Stimulated activated CD8-positive, alpha-beta memory T cell treated with anti-CD3 and anti-CD28 coated beads, Interleukin-15, amount 100 ng/mL, for 48 hours (primary cell): Measurements from ENCODE around the gene MMP2.

Experiments used
- DNase-seq, 2 donors: peaks; one replicate each; pipeline ENCODE4 v3.0.0-alpha.2; 2020; ENCODE audit warnings: low read depth in 2 of 2

MMP2 gene

DNA sequence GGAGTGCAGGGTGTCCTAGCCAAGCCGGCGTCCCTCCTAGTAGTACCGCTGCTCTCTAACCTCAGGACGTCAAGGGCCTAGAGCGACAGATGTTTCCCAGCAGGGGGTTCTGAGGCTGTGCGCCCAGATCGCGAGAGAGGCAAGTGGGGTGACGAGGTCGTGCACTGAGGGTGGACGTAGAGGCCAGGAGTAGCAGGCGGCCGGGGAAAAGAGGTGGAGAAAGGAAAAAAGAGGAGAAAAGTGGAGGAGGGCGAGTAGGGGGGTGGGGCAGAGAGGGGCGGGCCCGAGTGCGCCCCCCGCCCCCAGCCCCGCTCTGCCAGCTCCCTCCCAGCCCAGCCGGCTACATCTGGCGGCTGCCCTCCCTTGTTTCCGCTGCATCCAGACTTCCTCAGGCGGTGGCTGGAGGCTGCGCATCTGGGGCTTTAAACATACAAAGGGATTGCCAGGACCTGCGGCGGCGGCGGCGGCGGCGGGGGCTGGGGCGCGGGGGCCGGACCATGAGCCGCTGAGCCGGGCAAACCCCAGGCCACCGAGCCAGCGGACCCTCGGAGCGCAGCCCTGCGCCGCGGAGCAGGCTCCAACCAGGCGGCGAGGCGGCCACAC lies at the start of gene MMP2:
TSS of gene MMP2 (plus strand) at position 372 of the 603 bp plus-strand sequence. CDS start 282 bp downstream, outside the sequence.
- no peak for DNase-seq

DNA sequence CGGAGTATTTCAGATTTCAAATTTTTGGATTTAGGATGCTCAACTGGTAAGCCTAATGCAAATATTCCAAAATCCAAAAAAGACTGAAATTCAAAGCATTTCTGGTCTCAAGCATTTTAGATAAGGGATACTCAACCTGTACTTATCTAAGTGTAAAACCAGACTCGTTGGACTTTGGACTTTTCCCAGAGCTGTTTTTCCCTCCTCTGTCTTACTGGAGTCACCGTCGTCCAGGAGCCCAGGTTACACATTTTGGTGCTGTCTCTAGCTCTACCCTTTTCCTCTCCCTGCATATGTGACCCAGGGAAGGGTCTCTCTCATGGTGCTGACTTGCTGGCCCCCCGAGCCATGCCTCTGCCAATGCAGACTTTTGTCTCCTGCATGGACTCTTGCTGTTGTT lies 46.0 kb upstream of the MMP2 start:
- no peak for DNase-seq

DNA sequence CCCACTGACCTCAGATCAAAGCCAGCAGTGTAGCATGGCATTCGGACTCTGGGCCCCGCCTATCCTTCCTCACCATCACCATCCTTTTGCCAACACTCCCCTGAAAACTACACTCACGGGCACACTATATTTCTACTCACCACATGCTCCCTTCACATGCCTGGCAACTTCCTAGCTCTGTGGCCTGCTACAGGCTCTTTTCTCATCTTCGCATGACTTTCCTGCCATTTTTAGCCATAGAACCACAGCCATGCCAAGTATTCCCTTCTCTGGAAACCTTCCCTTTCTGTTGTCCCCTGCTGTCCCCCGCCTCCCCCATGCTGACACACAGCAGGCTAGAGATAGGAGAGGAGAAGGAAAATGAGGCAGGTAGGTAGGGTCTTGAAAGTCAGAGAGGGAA lies 45.5 kb upstream of the MMP2 start:
- no peak for DNase-seq

DNA sequence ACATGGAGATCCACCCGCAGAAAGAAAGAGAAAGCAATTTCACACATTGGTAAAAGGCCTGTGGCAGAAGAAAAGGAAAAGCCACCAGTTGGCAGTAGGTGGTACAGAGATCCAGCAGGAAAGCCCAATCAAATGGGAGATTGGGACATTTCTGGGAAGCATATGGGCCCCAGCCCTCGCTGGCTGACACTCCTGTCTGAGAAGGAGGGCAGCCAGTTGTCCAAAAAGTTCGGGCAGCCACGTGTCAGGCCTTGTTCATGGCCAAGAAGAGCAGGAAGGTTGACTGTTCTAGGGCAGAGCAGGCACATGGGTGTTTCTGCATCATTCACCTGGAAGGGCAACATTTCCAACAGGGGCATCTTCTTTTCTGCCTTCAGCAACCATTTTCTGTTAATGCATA lies 45.0 kb upstream of the MMP2 start:
- DNase-seq = no peak

DNA sequence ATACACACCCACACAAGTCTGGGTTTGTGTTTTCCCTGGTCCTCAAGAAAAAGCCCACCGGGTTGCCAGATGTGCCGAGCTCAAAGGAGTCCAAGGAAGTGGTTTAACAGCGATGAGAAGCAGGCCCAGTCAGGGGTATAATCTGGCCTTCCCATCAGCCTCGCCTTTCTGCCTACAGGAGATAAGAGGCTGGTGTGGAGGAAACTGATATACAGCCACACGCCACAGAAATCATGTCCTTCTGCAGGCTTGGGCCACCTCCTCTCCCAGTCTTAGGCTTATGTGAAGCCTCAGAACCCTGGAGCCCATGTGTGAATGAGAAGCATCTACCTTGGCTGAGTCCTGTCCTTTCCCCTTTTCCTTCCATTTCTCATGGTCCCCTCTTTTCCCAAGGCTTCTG lies 43.6 kb upstream of the MMP2 start:
- no peak for DNase-seq

DNA sequence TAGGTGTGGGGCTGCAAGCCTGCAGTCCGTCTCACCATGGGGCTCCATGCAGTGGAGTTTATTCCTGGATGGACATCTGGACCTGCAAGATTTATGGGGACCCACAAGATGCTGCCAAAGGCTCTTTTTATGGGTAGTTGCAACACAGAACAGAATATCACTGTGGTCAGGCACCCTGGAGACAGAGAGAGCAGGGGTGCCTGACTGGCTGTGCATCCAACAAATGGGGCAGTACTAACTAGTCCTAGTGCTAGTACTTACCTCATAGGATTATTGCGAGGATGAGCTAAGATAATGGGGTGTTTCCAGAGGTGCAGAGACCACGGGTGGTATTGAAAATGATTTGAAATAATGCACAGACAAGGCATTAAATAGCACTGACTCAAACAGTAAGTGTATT lies 42.4 kb upstream of the MMP2 start:
- DNase-seq = no peak

DNA sequence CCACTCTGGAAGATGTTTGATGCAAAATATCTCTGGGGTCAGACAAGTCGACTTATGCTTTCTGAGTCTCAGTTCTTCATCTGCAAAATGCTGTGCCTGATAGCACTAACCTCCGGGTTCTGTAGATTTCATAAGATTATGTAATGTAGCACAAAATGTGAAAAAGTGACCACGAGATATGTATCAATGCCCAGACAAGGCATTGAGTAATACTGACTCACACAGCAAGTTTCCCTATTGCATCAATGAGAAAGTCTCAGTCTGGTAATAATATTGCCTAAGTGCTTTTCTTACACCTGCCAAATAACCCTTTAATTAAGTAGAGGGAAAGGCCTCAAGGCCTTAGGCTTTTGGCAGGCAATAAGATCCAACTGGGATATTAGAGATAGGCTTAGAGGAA lies 41.4 kb upstream of the MMP2 start:
- DNase-seq = no peak

DNA sequence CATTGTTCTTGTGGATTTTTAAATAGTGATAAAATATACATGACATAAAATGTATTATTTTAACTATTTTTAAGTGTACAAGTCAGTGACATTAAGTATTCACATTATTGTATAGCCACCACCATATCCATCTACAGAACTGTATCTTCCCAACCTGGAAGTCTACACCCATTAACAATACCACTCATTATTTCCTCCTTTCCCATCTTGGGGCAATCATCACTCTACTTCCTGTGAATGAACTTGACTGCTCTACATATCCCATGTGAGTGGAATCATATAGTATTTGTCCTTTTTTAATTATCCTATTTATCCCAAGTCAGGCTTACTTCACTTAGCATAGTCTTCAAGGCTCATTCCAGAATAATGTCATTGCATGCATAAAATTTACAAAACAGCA lies 40.7 kb upstream of the MMP2 start:
- no peak for DNase-seq

DNA sequence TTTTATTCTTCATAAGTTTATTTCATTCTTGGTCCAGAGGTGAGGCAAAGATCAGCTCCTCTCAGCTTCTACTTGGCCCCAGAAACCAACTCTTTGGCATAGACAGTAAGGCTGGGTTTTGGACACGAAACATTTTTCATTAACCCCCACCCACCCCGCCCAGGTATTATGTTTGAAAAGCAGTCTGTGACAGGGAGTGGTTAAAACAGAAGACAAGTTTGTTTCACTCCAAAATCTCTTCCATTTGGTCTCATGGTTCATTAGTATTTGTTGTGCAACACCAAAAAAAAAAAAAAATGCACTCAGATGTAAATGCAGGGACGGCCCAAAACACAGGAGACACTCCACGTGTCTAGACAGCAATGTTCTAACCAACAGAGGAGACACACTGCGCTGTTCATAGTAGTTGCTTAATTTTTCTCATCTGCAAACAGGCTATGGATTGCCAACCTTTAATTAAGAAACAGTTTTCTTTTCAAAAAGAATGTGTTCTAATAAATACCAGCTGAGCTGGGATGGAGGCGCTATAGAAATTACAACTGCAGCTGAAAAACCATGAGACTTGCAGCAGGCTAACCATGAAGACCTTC lies 39.8 kb upstream of the MMP2 start:
- no peak for DNase-seq

DNA sequence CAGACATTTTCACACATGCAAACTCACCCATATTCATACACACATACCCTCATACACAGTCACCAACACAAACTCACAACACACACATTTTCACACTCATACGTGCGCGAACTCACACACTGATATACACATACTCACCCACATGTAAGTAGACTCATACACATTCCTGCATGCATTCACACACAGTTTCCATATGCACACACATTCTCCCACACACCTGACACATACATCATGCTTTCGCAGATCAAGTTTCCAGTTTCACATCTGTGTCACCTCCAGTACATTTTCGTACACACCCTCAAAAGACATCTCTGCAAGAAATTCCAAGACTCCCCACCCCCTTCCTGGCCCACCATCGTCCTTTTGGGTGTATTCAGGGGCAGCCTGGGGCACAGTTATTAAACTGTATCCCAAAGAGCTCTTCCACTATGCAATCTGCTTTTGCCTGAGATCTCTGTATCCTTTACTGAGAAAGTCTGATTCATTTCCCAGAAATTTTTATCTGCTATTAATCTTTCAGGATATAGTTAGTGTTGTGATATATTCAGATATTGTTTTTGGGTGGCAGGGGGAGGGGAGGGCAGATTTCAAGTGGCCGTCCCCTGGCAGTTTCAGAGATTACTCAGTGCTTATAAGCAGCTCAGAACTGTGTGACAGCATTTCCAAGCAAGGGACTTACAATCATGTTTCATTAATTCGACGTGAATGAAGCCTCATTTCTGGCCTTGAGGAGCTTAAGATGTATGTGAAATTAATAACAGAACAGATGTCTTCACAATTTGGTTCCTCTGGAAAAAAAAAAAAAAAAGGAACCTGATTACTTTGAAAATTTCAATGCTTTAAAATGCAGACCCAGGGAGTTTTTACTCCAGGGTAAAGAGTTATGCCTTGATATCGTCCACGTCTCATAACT lies 35.3 kb upstream of the MMP2 start:
- no peak for DNase-seq

DNA sequence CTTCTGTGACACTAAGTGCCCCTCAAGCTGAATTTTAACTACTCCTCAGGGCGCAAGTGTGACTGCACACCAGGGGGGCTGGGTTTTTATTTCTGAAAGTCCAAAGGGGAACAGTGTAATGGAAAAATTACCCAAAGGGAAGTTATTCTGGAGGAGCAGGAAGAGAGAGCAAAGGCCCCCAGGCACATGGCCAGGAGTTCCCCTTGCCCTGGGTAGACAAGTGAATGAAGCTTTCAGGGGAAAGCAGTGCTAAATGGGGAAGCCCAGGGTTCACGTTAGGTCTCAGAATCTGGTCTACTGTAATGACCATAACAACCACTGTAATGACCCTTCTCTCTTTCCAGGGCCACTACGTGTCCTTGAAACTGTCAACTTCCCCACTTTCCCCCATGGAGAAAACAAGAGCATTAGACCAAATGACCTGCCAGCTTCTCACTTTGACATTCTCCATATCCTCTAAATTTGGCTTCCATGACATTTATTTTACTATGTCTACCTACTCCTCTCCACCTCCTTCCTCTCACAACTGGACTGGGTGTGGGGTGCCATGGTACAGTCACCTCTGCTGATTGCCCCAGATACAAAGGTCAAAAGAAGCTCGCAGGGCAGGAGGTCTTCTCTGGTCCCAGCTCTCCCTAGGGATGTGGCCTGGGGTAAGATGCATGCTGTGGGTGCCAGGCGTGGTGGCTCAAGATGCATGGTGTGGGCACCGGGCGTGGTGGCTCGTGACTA lies 34.1 kb upstream of the MMP2 start:
- no peak for DNase-seq

DNA sequence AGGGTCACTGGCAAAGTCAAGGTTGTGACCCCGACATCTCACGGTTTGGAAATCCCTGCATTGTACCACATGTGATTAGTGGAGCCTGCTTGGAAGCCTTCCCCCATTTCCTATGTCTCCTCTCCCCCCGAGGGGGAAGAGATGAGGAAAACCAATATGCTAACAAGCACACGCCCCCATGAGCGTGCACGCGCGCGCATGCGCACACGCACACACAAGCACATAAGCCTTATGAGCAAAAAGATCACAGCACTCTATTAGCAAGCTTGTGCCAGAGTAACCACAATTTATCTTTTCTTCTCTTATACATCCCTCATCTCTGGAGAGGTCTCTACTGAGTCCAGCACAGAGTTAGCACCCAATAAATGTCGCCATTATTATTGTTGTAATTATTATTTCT lies 31.8 kb upstream of the MMP2 start:
- no peak for DNase-seq

DNA sequence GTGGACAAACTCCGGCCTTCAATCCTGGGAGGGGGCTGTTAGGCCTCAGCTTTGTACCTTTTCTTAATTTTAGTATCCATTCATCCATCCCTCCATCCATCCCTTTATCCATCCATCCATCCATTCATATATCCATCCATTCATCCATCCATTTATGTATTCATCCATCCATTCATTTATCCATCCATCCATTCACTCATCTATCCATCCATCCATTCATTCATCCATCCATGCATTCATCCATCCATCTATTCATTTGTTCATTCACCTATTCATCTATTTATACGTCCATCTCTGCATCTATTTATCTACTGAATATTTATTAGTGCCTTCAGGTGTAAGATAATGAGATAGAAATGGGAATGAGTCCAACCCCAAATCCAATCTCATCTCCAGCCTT lies 26.0 kb upstream of the MMP2 start:
- no peak for DNase-seq

DNA sequence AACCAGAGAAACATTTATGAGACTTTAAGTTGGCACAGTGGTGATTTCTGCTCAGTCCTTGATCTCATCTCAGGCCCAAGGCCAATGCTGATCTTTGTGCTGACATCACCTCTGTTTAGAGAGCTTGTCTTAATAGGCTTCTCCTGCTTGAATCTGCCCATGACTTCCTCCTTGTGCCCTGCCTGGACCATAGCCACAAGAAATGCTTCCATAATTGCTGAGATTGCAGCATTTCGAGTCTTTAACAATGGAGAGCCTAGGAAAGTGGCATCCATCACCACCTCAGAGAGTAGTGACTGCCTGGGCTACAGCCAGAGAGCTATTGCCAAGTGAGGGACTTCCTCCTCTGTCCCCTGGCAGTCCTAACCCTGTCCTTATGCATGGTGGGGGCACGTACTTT lies 25.1 kb upstream of the MMP2 start:
- no peak for DNase-seq

DNA sequence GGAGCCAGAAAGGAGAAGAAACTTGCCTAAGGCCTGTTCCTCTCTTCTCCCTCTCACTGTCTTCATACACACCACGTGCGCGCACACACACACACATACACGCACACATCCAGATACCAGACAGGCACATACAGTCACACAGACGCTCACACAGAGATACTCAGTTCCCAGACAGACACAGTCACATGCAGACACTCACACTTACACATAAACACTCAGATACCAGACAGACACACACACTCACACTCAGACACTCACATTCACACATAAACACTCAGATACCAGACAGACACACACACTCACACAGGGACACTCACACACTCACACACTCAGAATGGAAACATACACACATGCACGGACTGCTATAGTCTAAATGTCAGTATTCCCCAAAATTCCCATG lies 24.1 kb upstream of the MMP2 start:
- DNase-seq = no peak

DNA sequence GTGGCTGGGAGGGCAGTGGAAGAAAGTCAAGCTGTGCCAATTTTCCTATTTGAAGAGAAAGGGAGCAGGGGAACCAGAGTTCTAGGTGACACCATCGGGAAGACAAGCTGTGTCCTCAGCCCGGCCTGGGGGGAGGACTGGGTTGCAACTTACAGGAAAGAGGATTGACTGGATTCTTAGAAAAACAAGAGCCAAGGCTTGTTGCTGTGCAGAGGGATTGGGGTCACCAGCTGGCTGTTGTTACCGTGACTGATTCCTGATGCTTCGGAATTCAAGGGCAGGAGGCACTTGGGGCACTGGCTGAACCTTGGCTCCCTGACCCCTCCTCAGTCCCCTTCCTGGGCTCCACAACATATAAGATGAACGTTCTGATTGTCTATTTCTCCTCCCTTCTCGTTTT lies 16.8 kb upstream of the MMP2 start:
- no peak for DNase-seq

DNA sequence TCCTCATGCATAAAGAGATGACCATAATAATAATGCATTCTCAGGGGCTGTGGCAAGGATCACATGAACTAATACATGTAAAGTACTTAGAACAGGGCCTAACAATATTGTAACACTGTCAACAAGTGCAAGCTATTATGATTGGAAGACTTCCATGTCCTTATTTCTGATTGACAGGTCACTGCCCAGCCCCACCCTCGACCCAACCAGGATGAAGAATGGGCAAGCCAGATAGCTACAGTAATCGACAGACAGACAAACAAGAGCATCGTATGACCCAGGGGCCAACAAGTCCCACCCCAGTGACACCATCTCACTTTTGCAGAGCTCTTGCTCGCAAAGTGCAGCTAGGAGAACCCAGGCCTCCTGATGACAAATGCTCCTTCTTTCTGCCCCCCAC lies 14.6 kb upstream of the MMP2 start:
- no peak for DNase-seq

DNA sequence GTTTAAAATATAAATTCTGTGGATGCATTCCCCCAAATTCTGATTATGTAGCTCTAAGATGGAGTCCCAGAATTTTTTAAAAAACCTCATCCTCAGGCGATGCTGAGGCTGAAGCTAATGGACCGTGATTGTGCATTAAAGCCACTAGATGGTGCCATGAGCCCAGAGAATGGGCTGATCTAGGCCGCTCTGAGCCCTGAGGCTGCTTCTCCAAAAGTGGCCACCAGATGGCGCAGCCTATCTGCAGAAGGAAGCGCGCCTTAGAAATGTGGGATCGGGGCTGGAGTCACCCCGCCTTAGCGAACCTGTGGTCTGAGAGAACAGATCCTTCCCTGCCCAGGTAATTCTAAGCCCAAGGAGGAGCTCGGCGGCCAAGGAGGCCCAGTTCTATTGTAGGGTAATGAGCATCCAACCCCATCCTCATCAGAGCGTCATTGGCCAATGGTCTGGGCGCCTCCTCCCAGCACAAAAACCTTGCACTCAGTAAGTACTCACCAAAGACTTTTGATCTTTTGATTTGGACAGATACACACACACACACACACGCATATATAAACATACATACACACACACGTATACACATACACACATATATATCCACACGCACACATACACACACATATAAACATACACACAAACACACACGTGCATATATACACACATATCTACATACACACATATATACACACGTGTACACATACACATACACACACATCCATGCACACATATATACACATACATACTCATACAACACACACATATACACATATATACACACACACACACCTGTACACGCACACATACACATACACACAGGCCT lies 13.7 kb upstream of the MMP2 start:
- peak; percentile 51 to 58 for DNase-seq

DNA sequence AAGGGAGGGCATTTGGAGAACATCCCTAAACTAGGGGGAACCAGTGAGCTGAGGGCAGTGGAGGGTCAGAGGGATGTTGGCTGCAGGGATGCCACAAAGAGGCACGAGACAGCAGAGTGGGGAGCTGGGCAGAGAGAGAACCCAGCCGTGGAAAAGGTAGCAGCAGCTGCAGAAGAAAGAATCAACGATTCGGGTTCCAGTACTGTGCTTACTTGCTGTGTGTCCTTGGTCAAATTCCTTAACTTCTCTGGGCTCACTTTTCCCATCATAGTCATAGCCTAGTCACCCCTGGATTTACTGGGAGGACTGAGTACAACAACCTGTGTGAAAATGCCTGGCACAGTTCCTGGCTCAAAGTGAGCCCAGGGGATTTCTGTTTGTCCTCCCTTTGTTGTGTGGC lies 12.8 kb upstream of the MMP2 start:
- no peak for DNase-seq

DNA sequence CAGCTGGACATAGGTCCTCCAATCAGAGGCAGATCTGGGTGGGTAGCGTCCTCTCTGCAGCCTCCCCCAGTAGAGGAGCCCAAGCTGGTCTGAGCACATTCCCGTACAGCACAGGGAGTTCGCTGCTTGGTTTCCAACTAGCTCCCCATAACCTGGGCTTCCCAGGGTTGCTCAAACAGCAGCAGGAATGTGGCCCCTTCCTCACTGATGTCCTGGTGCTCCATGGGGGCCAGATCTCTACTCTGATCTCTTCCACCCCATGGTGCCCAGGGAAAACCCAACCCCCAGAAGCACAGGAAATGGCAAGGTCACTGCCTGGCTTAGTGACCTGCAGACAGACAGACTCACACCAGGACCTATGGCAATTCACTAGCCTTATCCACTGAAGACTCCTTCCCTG lies 11.1 kb upstream of the MMP2 start:
- no peak for DNase-seq

DNA sequence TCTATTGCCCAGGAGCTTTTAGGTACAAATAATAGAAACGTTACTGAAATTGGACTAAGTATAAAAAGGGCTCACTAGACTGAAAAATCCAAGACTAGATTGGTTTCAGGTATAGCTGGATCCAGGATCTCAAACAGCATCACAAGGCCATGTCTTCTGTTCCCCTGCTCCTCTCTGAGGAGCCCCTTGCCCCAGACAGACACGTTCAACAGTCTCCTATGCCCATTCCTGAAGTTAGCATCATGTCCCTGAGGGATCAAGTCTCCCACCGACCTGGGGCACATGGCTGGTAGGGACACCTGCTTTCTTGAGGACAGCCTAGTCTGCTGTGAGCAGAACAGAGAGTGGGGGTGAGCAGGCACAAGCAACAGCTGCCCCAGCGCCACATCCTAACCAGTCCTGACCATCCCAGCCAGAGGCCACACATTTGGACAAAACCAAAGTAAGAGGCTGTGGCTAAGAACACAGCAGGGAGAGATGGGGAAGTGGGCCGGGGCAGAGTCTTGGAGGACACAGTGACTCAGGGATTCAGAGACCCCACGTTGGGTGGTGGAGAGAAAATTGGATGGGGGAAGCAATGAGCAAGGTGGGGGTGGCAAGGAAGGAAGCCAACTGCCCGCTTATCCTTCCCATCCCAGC lies 10.5 kb upstream of the MMP2 start:
- no peak for DNase-seq
